Activated T-cell treated with anti-CD3 and anti-CD28 coated beads for 1 hour (primary cell): ENCODE results near the gene MCM5.
"Not testable (repeated sequence)": the region's sequence is repeated elsewhere in the genome, so short reads cannot be mapped to it uniquely, and the experiment has no call there.

Experiments used
- DNase-seq: peaks from one replicate; pipeline ENCODE4 v3.0.0-alpha.2; 2020; ENCODE audit warnings: low read depth

Gene MCM5

GRCh38 chr22:35452351-35452781 lies 52.4 kb downstream of the MCM5 start:
- DNase-seq, result no peak

GRCh38 chr22:35452810-35453743 lies 53.1 kb downstream of the MCM5 start:
- DNase-seq, result no peak

DNA sequence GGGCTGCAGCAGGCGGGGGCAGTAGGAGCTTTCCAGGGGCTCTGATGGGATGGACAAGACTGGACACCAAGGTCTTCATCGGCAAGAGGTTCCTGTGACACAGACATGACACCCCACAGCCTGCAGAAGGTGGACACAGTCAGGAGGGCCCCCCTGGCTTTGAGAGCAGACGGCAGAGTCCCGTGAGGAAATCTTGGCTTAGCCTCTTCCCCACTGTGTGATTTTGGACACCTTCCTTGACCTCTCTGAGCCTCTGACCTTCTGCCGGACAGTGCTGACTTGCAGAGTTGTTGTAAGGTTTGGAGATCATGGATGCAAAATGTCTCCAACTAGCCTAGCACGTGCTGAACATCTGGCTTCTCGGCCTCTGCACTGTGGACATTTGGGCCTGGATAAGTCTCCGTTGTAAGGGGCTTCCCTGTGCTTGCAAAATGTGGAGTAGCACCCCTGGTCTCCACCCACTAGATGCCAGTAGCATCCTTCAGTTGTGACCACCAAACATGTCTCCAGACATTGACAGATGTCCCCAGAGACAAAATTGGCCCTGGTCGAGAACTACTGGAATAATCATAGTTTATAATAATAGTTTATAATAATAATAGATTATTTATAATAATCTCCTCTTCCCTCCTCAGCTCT lies 54.6 kb downstream of the MCM5 start:
- DNase-seq, result no peak

GRCh38 chr22:35455529-35455928 lies 55.6 kb downstream of the MCM5 start:
- DNase-seq, result no peak

- no peak for DNase-seq
These were observed 56.8 kb downstream of the MCM5 start for GRCh38 chr22:35456757-35457156.

DNA sequence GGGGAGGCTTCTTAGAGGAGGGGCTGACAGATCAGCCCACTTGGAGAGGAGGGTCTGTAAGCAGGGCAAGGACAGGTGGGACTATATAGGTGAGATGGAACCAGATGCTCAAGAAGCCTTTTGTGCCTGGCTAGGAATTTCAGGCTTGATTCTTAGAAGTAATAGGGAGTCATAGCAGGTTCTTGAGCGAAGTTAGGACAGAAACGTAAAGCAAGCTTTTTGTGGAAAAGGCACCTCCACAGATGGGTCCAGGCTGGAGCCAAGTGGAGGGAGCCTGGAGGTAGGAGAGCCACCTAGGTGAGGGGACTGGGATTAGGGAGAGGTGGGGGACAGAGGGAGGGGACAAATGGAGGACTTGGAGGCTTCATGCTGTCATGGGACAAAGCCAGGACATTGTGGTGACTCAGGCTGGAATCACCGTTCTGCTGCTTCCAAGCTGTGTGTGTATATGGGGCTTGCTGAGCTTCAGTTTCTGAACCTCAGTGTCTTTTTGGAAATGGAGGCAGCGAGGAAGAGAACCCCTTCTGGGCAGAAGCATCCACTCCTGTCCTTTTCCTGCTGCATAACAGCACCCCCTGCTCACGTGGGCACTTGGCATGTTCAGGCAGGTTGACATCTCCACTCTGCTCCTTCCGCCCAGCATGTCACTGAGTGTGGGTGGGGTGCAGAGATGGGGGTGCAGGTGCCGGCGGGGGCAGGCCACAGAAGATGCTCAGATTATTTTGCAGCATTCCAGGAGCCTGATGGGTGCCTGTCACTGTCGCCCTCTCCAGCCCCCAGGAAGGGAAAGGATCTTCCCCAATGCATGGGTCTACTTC lies 58.0 kb downstream of the MCM5 start:
- no peak for DNase-seq

DNA sequence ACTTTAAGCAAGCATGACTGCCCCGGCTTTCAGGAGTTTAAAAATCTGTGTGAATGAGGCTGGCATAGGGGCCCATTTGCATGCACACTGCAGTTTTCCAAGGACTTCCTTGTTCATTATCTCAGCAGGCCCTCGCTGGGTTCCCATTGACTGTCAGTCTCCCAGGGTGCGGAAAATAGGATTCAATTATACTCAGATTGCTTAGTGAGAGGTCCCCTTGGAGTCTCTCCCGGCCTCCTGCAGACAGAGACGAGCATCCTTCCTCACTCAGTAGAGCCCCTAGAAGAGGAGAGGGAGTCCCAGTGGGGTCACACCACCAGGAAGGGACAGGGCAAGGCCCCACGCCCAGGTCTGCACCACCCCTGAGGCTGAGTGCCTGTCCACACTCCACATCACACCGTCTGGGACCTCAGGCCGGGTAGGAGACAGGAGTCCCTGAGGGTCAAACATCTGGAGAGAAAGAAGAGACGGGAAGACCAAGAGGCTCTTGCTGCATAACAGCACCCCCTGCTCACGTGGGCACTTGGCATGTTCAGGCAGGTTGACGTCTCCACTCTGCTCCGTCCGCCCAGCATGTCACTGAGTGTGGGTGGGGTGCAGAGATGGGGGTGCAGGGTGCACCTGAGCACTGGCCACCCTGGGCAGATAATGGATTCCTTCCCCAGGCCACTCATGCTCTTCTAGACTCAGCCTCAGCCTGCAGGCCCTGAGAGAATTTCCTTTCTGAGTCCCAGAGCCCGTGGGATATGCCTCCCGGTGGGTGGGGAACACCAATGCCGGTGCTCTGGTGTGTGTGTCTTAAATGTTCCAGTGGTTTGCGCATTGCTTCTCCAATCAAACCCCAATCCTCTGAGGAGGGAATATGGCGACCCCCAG lies 58.8 kb downstream of the MCM5 start:
- DNase-seq, result no peak

DNA sequence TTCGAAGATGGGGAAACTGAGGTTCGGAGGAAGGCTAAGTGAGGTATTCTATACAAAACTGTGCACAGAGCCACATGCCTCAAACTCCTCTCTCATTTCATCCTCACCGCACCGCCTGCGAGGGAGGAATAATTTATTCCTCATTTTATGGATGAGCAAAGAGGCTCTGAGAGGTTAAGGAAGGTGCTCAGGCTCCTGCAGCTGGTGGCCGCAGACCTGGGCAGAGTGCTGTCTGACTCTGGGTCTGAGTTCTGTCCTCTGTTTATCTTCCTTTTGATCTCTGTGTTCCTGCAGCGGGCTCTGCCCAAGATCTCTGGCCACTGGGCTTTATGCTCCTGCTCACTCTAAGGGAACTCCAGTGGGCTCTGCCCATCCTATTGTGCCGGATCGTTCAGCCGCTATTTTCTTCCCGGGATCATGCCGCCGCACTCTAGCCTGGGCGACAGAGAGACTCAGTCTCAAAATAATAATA lies 59.5 kb downstream of the MCM5 start:
- no peak for DNase-seq

- DNase-seq, result not testable (repeated sequence)
These were observed 60.0 kb downstream of the MCM5 start for GRCh38 chr22:35459976-35460375.

DNA sequence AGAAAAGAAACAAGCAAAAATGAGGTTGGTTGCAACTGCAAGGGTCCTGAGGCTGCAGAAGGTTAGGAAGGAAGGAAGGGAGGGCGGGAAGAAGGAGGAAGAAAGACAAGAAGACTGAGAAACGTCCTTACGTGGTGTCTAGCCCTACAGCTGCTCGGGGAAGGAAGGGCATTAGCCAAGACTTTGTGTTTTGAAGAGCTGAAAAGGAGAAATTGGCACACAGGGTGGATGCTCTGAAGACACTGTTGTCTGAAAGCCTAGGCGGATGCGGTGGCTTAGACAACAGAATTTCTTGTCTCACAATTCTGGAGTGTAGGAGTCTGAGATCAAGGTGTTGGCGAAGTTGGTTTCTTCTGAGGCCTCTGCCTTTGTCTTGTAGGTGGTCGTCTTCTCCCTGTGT lies 60.7 kb downstream of the MCM5 start:
- DNase-seq, result no peak

- DNase-seq, result no peak
These were observed 62.7 kb downstream of the MCM5 start for GRCh38 chr22:35462498-35463230.

- DNase-seq, result no peak
These were observed 63.4 kb downstream of the MCM5 start for GRCh38 chr22:35463231-35463933.

DNA sequence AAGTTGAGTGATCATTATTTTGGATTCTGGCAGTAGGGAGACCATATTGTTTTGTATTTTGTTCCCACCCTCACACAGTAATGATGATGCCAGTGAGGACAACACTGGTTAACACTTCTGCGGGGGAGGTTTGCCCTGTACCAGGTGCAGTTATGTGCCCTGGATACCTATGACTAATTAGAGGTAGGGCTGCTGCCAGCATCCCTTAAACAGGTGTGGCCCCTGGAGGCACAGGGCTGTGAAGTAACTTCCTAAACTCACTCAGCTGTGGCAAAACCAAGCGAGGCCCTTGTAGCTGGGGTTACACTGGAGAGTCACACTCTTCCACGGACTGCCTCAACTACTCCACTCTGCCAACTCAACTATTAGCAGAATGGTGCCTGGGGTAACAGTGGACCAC lies 64.5 kb downstream of the MCM5 start:
- DNase-seq, result no peak

GRCh38 chr22:35465109-35465701 lies 65.3 kb downstream of the MCM5 start:
- DNase-seq, result no peak

- DNase-seq, result no peak
These were observed 67.9 kb downstream of the MCM5 start for GRCh38 chr22:35467681-35468434.

DNA sequence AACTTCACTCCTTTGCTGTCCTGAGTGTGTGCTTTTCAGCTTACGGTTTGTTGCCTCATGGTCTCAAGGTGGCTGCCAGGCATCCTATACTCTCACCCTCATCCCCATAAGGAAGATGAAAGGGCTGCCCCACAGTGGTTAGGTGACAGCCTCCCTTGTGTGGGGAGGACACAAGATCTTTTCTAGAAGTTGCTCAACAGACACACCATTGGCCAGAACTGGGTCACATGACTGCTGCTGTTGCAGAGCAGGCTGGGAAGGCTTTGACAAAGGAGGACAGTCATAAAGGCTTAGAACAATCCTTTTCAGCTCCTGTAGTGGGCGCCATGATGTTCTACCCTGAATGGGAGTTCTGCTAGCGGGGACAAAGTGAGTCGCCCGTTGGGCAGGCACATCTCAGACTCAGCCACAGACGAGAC lies 71.0 kb downstream of the MCM5 start:
- no peak for DNase-seq

DNA sequence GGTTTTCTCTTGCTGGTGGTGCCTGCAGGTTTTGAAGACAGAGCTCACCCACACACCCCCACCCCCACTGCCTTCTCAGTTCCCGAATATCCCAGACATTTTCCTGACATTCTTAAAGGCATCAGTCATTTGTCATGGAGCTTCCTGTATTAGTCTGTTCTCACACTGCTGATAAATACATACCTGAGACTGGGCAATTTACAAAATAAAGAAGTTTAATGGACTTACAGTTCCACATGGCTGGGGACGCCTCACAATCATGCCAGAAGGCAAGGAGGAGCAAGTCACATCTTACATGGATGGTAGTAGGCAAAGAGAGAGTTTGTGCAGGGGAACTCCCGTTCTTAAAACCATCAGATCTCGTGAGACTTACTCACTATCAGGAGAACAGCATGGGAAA lies 71.6 kb downstream of the MCM5 start:
- DNase-seq, result not testable (repeated sequence)

- no peak for DNase-seq
These were observed 72.5 kb downstream of the MCM5 start for GRCh38 chr22:35472488-35472887.

- DNase-seq, result no peak
These were observed 74.0 kb downstream of the MCM5 start for GRCh38 chr22:35473971-35474370.
